Sigmoid colon (tissue), 4 donors: Measurements from ENCODE around the gene HOXA10.

Source experiments
- EP300 ChIP-seq, 4 donors: sonication (generic); formaldehyde crosslinking; IDR thresholded peaks; one replicate each; pipeline ENCODE4 v1.6.1; 2017; ENCODE audit warnings: antibody characterized with exemption in 4 of 4
- POLR2A ChIP-seq, 2 donors: fragments of 450-650 bp; IDR thresholded peaks; one replicate each; pipeline ENCODE4 v1.6.1; 2016; ENCODE audit warnings: antibody characterized with exemption in 2 of 2, mild to moderate bottlenecking in 2 of 2, moderate library complexity in 2 of 2
- POLR2AphosphoS5 ChIP-seq, 4 donors: sonication (generic); formaldehyde crosslinking; IDR thresholded peaks; one replicate each; pipeline ENCODE4 v1.6.1; 2017; ENCODE audit warnings: antibody characterized with exemption in 4 of 4
- TF ChIP-seq, protein P1 (sequence below), 4 experiments: fragments of 450-650 bp in 3 of 4; fragments of 200-600 bp in 1 of 4; IDR thresholded peaks; one replicate each; pipeline ENCODE4 v1.5.1; 2016 to 2019; ENCODE audit warnings: antibody characterized with exemption in 4 of 4, mild to moderate bottlenecking in 3 of 4, moderate library complexity in 2 of 4

DNA sequence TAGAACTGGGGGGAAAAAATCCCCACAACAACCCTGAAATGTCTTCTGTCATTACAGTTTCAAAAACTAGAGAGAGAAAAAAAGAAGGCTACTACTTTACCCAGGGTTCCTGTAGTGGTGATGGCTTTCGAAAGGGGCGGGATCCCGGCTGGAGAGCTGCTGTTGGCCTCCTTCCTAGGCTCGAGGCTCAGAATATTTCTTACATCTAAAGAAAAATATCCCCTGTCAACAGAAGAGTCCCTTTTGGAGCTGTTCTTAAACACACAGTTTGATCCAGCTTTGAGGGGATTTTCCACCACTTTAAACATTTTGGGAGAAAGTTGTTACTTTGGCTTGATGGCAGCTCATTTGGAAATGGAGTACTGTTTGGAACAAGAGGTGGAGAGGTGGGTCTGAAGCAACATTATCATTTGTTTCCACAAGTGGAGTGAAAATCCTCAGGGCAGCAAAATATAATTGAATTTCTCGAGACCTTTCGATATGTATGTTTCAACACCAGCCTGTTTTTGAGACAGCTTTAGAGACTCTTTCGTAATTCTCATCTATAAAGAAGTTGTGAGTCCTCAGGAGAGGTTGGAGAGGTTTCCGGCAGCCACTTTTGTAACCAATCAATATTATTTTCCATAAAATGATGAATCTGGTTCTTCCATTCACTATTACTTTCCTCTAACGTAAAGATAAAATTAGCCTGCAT is 20.7 kb upstream of the HOXA10 start:
- TF ChIP-seq, protein P1, sequence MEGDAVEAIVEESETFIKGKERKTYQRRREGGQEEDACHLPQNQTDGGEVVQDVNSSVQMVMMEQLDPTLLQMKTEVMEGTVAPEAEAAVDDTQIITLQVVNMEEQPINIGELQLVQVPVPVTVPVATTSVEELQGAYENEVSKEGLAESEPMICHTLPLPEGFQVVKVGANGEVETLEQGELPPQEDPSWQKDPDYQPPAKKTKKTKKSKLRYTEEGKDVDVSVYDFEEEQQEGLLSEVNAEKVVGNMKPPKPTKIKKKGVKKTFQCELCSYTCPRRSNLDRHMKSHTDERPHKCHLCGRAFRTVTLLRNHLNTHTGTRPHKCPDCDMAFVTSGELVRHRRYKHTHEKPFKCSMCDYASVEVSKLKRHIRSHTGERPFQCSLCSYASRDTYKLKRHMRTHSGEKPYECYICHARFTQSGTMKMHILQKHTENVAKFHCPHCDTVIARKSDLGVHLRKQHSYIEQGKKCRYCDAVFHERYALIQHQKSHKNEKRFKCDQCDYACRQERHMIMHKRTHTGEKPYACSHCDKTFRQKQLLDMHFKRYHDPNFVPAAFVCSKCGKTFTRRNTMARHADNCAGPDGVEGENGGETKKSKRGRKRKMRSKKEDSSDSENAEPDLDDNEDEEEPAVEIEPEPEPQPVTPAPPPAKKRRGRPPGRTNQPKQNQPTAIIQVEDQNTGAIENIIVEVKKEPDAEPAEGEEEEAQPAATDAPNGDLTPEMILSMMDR (IDR thresholded peaks at IDR 0.05), result no peak
- TF ChIP-seq POLR2A (IDR thresholded peaks at IDR 0.05) (no peak), POLR2AphosphoS5 (IDR thresholded peaks at IDR 0.05) (no peak), EP300 (IDR thresholded peaks at IDR 0.05) (no peak)
